Sciatic nerve (tissue), 2 donors: ENCODE results near the gene APOBEC3A. TPM values are rescaled to one million over a fixed set of nuclear protein-coding genes. Genes with fewer than 3 reads are reported as not detected.
"Not testable (repeated sequence)": the region's sequence is repeated elsewhere in the genome, so short reads cannot be mapped to it uniquely, and the experiment has no call there.

Experiments used
- ATAC-seq: fragments of 200-7000 bp; cut with Tn5 transposase; one replicate; pipeline ENCODE4 v1.9.1; 2020; ENCODE audit warnings: mild to moderate bottlenecking, moderate library complexity
- DNase-seq: peaks from one replicate; pipeline ENCODE4 v3.0.0-alpha.2; 2020; ENCODE audit warnings: low spot score
- intact Hi-C: fragments of 100-400 bp; cut with DNase I; formaldehyde crosslinking; loops from one replicate; pipeline ENCODE4 v1.14.2; 2022
- total RNA-seq: library from RNA; stranded (reverse); fragmentation: NEBNext Ultra II Directional; extraction: Animal tissue kit (Norgen Biotek cat#: 25700); gene quantifications from one replicate; pipeline ENCODE4 v1.2.1, GENCODE V29; 2021
- donor health status: DM: no; HTN: no; CAD: no.
- donor health status: DM: no; HTN: no; CAD: no.

APOBEC3A gene
- total RNA-seq, 1 donor from 2014 or later: 9.3 TPM

GRCh38 chr22:39003165-39003638, 45.8 kb downstream of the APOBEC3A start:
- intact Hi-C loops: no loop called here
- DNase-seq (peak; percentile 87), ATAC-seq (peak; percentile 95)

- intact Hi-C loops: no loop called here
- DNase-seq: no peak
These were observed 49.8 kb downstream of the APOBEC3A start for GRCh38 chr22:39007177-39007576.

DNA sequence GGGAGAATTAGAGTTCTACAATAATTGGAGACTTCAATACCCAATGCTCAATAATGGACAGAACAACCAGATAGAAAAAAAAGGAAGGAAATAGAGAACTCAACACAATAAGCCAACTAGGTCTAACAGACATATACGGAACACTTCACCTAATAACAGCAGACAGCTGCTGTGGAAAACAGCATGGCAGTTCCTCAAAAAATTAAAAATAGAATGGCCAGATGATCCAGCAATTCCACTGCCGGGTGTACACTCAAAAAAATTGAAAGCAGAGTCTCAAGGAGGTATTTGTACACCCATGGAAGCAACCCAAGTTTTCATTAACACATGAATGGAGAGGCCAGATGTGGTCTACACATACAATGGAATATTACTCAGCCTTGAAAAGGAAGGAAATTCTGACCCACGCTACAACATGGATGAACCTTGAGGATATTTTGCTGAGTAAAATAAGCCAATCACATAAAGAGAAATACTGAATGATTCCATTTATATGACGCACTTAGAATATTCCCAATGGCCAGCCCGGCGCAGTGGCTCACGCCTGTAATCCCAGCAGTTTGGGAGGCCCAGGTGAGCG, 51.0 kb downstream of the APOBEC3A start:
- ATAC-seq: peak; percentile 25
- DNase-seq, intact Hi-C loops: not testable (repeated sequence)

More at GRCh38 chr22:39007177-39007576, 49.8 kb downstream of the APOBEC3A start:
- no peak for ATAC-seq

GRCh38 chr22:39010946-39011345, 53.5 kb downstream of the APOBEC3A start:
- ATAC-seq (no peak), DNase-seq (no peak)
- intact Hi-C loops: loop anchor here (10.0 kb wide), 1 partner anchor 146 kb away; no protein-coding TSS in a partner anchor

Other genes starting within 250 kb of the APOBEC3A start
- 207 TPM for gene SUN2, start 201.6 kb upstream of the APOBEC3A start, total RNA-seq
- 11.1 TPM for gene DNAL4, start 163.5 kb upstream of the APOBEC3A start, total RNA-seq
- 6.9 TPM for gene NPTXR, start 113.6 kb upstream of the APOBEC3A start, total RNA-seq
- 83.5 TPM for gene CBX6, start 85.4 kb upstream of the APOBEC3A start, total RNA-seq
- gene APOBEC3B, start 24.7 kb downstream of the APOBEC3A start, total RNA-seq: 2.2 TPM
- 25.1 TPM for gene APOBEC3C, start 56.6 kb downstream of the APOBEC3A start, total RNA-seq
- 3.9 TPM for gene APOBEC3D, start 63.5 kb downstream of the APOBEC3A start, total RNA-seq
- 12.3 TPM for gene APOBEC3F, start 83.3 kb downstream of the APOBEC3A start, total RNA-seq
- gene APOBEC3G, start 119.7 kb downstream of the APOBEC3A start, total RNA-seq: 8.9 TPM
- 1.1 TPM for gene APOBEC3H, start 139.6 kb downstream of the APOBEC3A start, total RNA-seq
- gene CBX7, start 195.1 kb downstream of the APOBEC3A start, total RNA-seq: 115 TPM